Mesenteric fat pad (tissue), 1 donor: Measurements from ENCODE around the gene DEDD. TPM values are rescaled to one million over a fixed set of nuclear protein-coding genes. Genes with fewer than 3 reads are reported as not detected.

Experiments used
- DNase-seq: peaks from one replicate; pipeline ENCODE4 v3.0.0-alpha.2; 2020; ENCODE audit warnings: low spot score
- total RNA-seq: library from RNA; stranded (reverse); fragmentation: NEBNext Ultra II Directional; extraction: Animal tissue kit (Norgen Biotek cat#: 25700); gene quantifications from one replicate; pipeline ENCODE4 v1.2.1, GENCODE V29; 2021
- donor health status: DM: yes; HTN: yes; CAD: no.

Gene DEDD
- total RNA-seq, 1 donor from 2014 or later, result 61.9 TPM

GRCh38 chr1:161076410-161076809, 56.1 kb downstream of the DEDD start:
- DNase-seq, result no peak

- no peak for DNase-seq
These were observed 57.6 kb downstream of the DEDD start for GRCh38 chr1:161074676-161075368.

- no peak for DNase-seq
These were observed 58.9 kb downstream of the DEDD start for GRCh38 chr1:161073474-161074121.

DNA sequence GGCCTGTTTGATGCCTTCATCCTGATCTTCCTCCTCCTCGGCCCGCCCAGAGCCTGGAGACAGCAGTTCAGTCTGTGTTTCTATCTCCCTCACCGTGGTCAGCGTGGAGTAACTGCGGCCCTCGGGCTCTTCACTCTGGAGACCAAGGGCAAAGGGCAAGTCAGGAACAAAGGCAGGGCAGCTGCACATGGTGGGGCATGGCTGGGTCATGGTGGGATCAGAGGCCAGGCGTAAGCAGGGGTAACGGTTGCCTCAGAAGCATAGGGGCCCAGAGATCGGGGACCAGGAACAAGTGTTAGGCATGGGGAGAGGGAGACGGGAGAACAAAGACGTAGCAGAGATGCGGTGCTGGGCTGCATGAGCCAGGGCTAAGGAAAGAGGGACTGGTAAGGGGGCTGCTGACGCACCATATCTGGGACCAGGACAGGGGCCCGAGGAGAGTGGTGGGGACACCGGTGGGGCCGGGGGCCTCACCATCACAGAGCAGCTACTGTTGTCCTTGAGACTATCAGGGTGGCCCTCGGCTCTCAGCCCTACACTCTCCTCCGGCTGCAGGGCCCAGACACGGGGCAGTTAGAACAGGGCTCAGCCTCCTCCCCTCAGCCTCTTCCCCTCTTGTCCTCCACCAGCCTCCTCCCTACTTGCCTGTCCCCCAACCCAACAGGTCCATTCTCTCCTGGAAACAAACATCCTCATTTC, 59.6 kb downstream of the DEDD start:
- no peak for DNase-seq

DNA sequence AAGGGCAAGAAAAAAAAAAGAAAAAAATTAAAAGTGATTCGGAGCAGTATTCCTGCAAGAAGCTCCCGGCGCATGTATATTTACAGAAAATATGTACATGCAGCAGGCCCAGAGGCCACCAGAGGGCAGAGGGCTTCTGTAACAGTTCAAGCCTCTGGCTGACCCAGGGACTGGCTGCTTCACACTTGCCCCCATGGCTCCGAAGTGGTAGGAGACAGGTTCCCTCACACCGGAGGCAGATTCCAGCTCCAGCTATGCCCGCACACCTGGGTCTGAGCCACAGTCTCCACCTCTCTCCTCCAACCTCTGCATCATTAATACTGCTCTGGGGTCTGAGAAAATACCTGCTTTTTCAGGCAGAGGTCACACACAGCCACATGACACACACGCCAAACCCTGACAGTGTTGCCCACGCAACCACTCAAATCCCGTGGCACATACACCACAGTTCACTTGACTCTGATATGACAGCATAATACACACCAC, 60.5 kb downstream of the DEDD start:
- DNase-seq, result no peak

Other genes starting within 250 kb of the DEDD start
- 0.48 TPM for gene ITLN1, start 247.5 kb downstream of the DEDD start, total RNA-seq
- gene ITLN2, start 177.9 kb downstream of the DEDD start, total RNA-seq, result not detected
- 55.5 TPM for gene F11R, start 111.5 kb downstream of the DEDD start, total RNA-seq
- 11.0 TPM for gene TSTD1, start 93.7 kb downstream of the DEDD start, total RNA-seq
- gene USF1, start 86.7 kb downstream of the DEDD start, total RNA-seq, result 57.9 TPM
- gene ARHGAP30, start 62.8 kb downstream of the DEDD start, total RNA-seq, result 26.0 TPM
- not detected for gene NECTIN4, start 43.1 kb downstream of the DEDD start, total RNA-seq
- not detected for gene KLHDC9, start 34.3 kb downstream of the DEDD start, total RNA-seq
- 66.9 TPM for gene PFDN2, start 14.6 kb downstream of the DEDD start, total RNA-seq
- gene NIT1, start 14.6 kb downstream of the DEDD start, total RNA-seq, result 32.7 TPM
- gene UFC1, start 21.3 kb upstream of the DEDD start, total RNA-seq, result 75.5 TPM
- 16.5 TPM for gene USP21, start 26.8 kb upstream of the DEDD start, total RNA-seq
- gene PPOX, start 33.8 kb upstream of the DEDD start, total RNA-seq, result 19.4 TPM
- 32.1 TPM for gene B4GALT3, start 44.8 kb upstream of the DEDD start, total RNA-seq
- 438 TPM for gene ADAMTS4, start 66.4 kb upstream of the DEDD start, total RNA-seq
- 96.1 TPM for gene NDUFS2, start 69.7 kb upstream of the DEDD start, total RNA-seq
- 176 TPM for gene FCER1G, start 82.6 kb upstream of the DEDD start, total RNA-seq
- not detected for gene APOA2, start 91.0 kb upstream of the DEDD start, total RNA-seq
- 18.5 TPM for gene TOMM40L, start 93.4 kb upstream of the DEDD start, total RNA-seq
- gene NR1I3, start 105.5 kb upstream of the DEDD start, total RNA-seq, result not detected
- gene PCP4L1, start 126.1 kb upstream of the DEDD start, total RNA-seq, result 0.22 TPM
- gene MPZ, start 177.3 kb upstream of the DEDD start, total RNA-seq, result 5.5 TPM
- gene SDHC, start 181.7 kb upstream of the DEDD start, total RNA-seq, result 201 TPM
- not detected for gene CFAP126, start 235.2 kb upstream of the DEDD start, total RNA-seq